G401 (cell line): ENCODE results near the gene LRRC72. TPM values are rescaled to one million over a fixed set of nuclear protein-coding genes. Genes with fewer than 3 reads are reported as not detected.
"Not testable (repeated sequence)": the region's sequence is repeated elsewhere in the genome, so short reads cannot be mapped to it uniquely, and the experiment has no call there.

ENCODE experiments used
- DNase-seq: peaks from one replicate; pipeline ENCODE4 v3.0.0-alpha.2; 2015; ENCODE audit warnings: low spot score
- in situ Hi-C: cut with HindIII; loops from 2 replicates; pipeline ENCODE4 v1.10.0; 2016; ENCODE audit warnings: low sequenced_read_pairs, mixed read lengths
- total RNA-seq: library from RNA; depleted of rRNA; stranded (reverse); fragments of >200 nt; shearing (Covaris generic); gene quantifications from 2 replicates; pipeline ENCODE4 v1.2.3, GENCODE V29; 2014

The LRRC72 gene
- total RNA-seq, 1 experiment from 2014 or later: not detected

- DNase-seq: no peak
- in situ Hi-C loops: no loop called here
These were observed 10.6 kb upstream of the LRRC72 start for GRCh38 chr7:16515785-16516685.

- DNase-seq, in situ Hi-C loops: not testable (repeated sequence)
These were observed 6.6 kb upstream of the LRRC72 start for GRCh38 chr7:16519985-16520384.

GRCh38 chr7:16524332-16524731 is 2.3 kb upstream of the LRRC72 start:
- in situ Hi-C loops: no loop called here
- no peak for DNase-seq

GRCh38 chr7:16528520-16528919 is 1.9 kb downstream of the LRRC72 start:
- in situ Hi-C loops: no loop called here
- DNase-seq: no peak

GRCh38 chr7:16529697-16530096 is 3.1 kb downstream of the LRRC72 start:
- DNase-seq: no peak
- in situ Hi-C loops: no loop called here

- in situ Hi-C loops: no loop called here
- no peak for DNase-seq
These were observed 5.1 kb downstream of the LRRC72 start for GRCh38 chr7:16531707-16532106.

GRCh38 chr7:16532272-16532671 is 5.6 kb downstream of the LRRC72 start:
- DNase-seq: no peak
- in situ Hi-C loops: no loop called here

- in situ Hi-C loops: no loop called here
- DNase-seq: no peak
These were observed 8.9 kb downstream of the LRRC72 start for GRCh38 chr7:16535500-16535899.

GRCh38 chr7:16540559-16540958 is 13.9 kb downstream of the LRRC72 start:
- in situ Hi-C loops, DNase-seq: not testable (repeated sequence)

- DNase-seq: no peak
- in situ Hi-C loops: no loop called here
These were observed 15.8 kb downstream of the LRRC72 start for GRCh38 chr7:16542401-16542800.

- DNase-seq: no peak
- in situ Hi-C loops: no loop called here
These were observed 16.8 kb downstream of the LRRC72 start for GRCh38 chr7:16543456-16543855.

- in situ Hi-C loops: no loop called here
- no peak for DNase-seq
These were observed 20.4 kb downstream of the LRRC72 start for GRCh38 chr7:16546921-16547505.

GRCh38 chr7:16548428-16548827 is 21.8 kb downstream of the LRRC72 start:
- in situ Hi-C loops: no loop called here

GRCh38 chr7:16550671-16551070 is 24.0 kb downstream of the LRRC72 start:
- in situ Hi-C loops: no loop called here
- no peak for DNase-seq

More at GRCh38 chr7:16548428-16548827, 21.8 kb downstream of the LRRC72 start:
- no peak for DNase-seq

- peak; percentile 32 for DNase-seq
- in situ Hi-C loops: no loop called here
These were observed 28.1 kb downstream of the LRRC72 start for GRCh38 chr7:16554518-16555236.

- no peak for DNase-seq
- in situ Hi-C loops: no loop called here
These were observed 29.7 kb downstream of the LRRC72 start for GRCh38 chr7:16556359-16556758.

- in situ Hi-C loops: no loop called here
- DNase-seq: no peak
These were observed 32.2 kb downstream of the LRRC72 start for GRCh38 chr7:16558761-16559302.

GRCh38 chr7:16559497-16560179 is 33.0 kb downstream of the LRRC72 start:
- no peak for DNase-seq
- in situ Hi-C loops: no loop called here

GRCh38 chr7:16561943-16562342 is 35.3 kb downstream of the LRRC72 start:
- in situ Hi-C loops: no loop called here
- no peak for DNase-seq
